ENCODE measurements around the gene WDR26. TPM values are rescaled to one million over a fixed set of nuclear protein-coding genes. Genes with fewer than 3 reads are reported as not detected.
"Not testable (repeated sequence)": the region's sequence is repeated elsewhere in the genome, so short reads cannot be mapped to it uniquely, and the experiment has no call there.

Gene WDR26
- total RNA-seq, 2 experiments from 2014 or later: 173 to 176 TPM

GRCh38 chr1:224429616-224430326 lies 4.8 kb downstream of the WDR26 start:
- Mint-ChIP-seq H3K36me3 (ENCODE audit: low read depth) (peaks cover 74% of the 10 kb centered on the region), H3K4me1 (ENCODE audit: low read depth) (peaks cover 67% of the 10 kb centered on the region), H3K27me3 (no peaks in the 10 kb centered on the region), H3K4me3 (no peak overlapping the region), H3K9me3 (no peaks in the 10 kb centered on the region), H3K27ac (no peak overlapping the region)
- H3K4me3 ChIP-seq (ENCODE audit: low read length): peak overlapping the region; percentile 26
- H3K27me3 ChIP-seq (ENCODE audit: control insufficient read depth in 1 of 2, insufficient read depth in 2 of 2, low read length in 2 of 2): no peaks in the 10 kb centered on the region
- intact Hi-C loops (cut with DNase I, micrococcal nuclease): loop anchor here (5.0 to 10.0 kb wide), 4 partner anchors 37 to 1715 kb away; partner anchors contain the start of genes AIDA (in 1 of the 2), BROX (in 1 of the 2), DEGS1 (in 1 of the 2) and TP53BP2 (in 1 of the 2)
- POLR2A ChIA-PET: interaction anchor here (0.6 to 3.8 kb wide), 8 partner anchors 12 to 584 kb away, joined by 3 to 17 read pairs (median 5); partner anchors contain the start of gene TP53BP2
- H3K4me1 ChIP-seq (ENCODE audit: insufficient read depth, low read length): peaks cover 20% of the 10 kb centered on the region
- CTCF ChIA-PET: interaction anchor here (1.5 to 2.1 kb wide), 2 partner anchors 21 to 28 kb away, joined by 3 to 4 read pairs; no protein-coding TSS in a partner anchor
- no peaks in the 10 kb centered on the region for H3K9me3 ChIP-seq (ENCODE audit: control insufficient read depth in 1 of 2, insufficient read depth in 1 of 2, low read length in 2 of 2)
- DNase-seq (no peak), ATAC-seq (ENCODE audit: poor library complexity) (no peak)
- no peak for TF ChIP-seq CTCF (IDR thresholded peaks at IDR 0.05)
- H3K36me3 ChIP-seq (ENCODE audit: insufficient read depth, low read length): peaks cover 35% of the 10 kb centered on the region
- no peak overlapping the region for H3K27ac ChIP-seq (ENCODE audit: low read depth in 1 of 2, low read length in 2 of 2)

GRCh38 chr1:224428713-224429112 lies 5.9 kb downstream of the WDR26 start:
- H3K27ac ChIP-seq (ENCODE audit: low read depth in 1 of 2, low read length in 2 of 2); POLR2A ChIA-PET; H3K27me3 Mint-ChIP-seq; H3K27me3 ChIP-seq (ENCODE audit: control insufficient read depth in 1 of 2, insufficient read depth in 2 of 2, low read length in 2 of 2); H3K9me3 ChIP-seq (ENCODE audit: control insufficient read depth in 1 of 2, insufficient read depth in 1 of 2, low read length in 2 of 2); H3K27ac Mint-ChIP-seq; H3K9me3 Mint-ChIP-seq; ATAC-seq (ENCODE audit: poor library complexity); H3K4me3 ChIP-seq (ENCODE audit: low read length); DNase-seq; H3K4me3 Mint-ChIP-seq: not testable (repeated sequence)
- peaks cover 20% of the 10 kb centered on the region for H3K4me1 ChIP-seq (ENCODE audit: insufficient read depth, low read length)
- intact Hi-C loops (cut with DNase I, micrococcal nuclease): loop anchor here in 1 of 2 experiments (5.0 kb wide), 1 partner anchor 36 kb away; no protein-coding TSS in a partner anchor
- CTCF ChIA-PET: interaction anchor here (2.1 kb wide), 1 partner anchor 29 kb away, joined by 4 read pairs; no protein-coding TSS in a partner anchor
- H3K36me3 ChIP-seq (ENCODE audit: insufficient read depth, low read length): peaks cover 46% of the 10 kb centered on the region
- Mint-ChIP-seq H3K36me3 (ENCODE audit: low read depth) (peaks cover 80% of the 10 kb centered on the region), H3K4me1 (ENCODE audit: low read depth) (peaks cover 78% of the 10 kb centered on the region)

- CTCF ChIA-PET: no interaction called here
- peak overlapping the region; percentile 56 for H3K27ac Mint-ChIP-seq
- H3K4me3 Mint-ChIP-seq: no peak overlapping the region
- H3K4me1 Mint-ChIP-seq (ENCODE audit: low read depth): peaks cover 75% of the 10 kb centered on the region
- DNase-seq (no peak), ATAC-seq (ENCODE audit: poor library complexity) (no peak)
- H3K9me3 Mint-ChIP-seq: no peaks in the 10 kb centered on the region
- no peak for TF ChIP-seq CTCF (IDR thresholded peaks at IDR 0.05)
- Histone ChIP-seq H3K27me3 (ENCODE audit: control insufficient read depth in 1 of 2, insufficient read depth in 2 of 2, low read length in 2 of 2) (no peaks in the 10 kb centered on the region), H3K4me1 (ENCODE audit: insufficient read depth, low read length) (peaks cover 14% of the 10 kb centered on the region), H3K36me3 (ENCODE audit: insufficient read depth, low read length) (peaks cover 60% of the 10 kb centered on the region), H3K27ac (ENCODE audit: low read depth in 1 of 2, low read length in 2 of 2) (no peak overlapping the region), H3K4me3 (ENCODE audit: low read length) (no peak overlapping the region), H3K9me3 (ENCODE audit: control insufficient read depth in 1 of 2, insufficient read depth in 1 of 2, low read length in 2 of 2) (no peaks in the 10 kb centered on the region)
- H3K27me3 Mint-ChIP-seq: no peaks in the 10 kb centered on the region
- peaks cover 80% of the 10 kb centered on the region for H3K36me3 Mint-ChIP-seq (ENCODE audit: low read depth)
- POLR2A ChIA-PET: interaction anchor here (0.9 kb wide), 1 partner anchor 309 kb away, joined by 3 read pairs; no protein-coding TSS in a partner anchor
- intact Hi-C loops (cut with DNase I, micrococcal nuclease): loop anchor here in 1 of 2 experiments (5.0 kb wide), 1 partner anchor 35 kb away; no protein-coding TSS in a partner anchor
Observed at GRCh38 chr1:224427346-224427745, 7.3 kb downstream of the WDR26 start.

- H3K27me3 ChIP-seq (ENCODE audit: control insufficient read depth in 1 of 2, insufficient read depth in 2 of 2, low read length in 2 of 2); POLR2A ChIA-PET; H3K27ac ChIP-seq (ENCODE audit: low read depth in 1 of 2, low read length in 2 of 2); H3K27me3 Mint-ChIP-seq; H3K9me3 ChIP-seq (ENCODE audit: control insufficient read depth in 1 of 2, insufficient read depth in 1 of 2, low read length in 2 of 2); DNase-seq; ATAC-seq (ENCODE audit: poor library complexity); H3K4me3 ChIP-seq (ENCODE audit: low read length); H3K9me3 Mint-ChIP-seq; H3K4me3 Mint-ChIP-seq: not testable (repeated sequence)
- Histone ChIP-seq H3K36me3 (ENCODE audit: insufficient read depth, low read length) (peaks cover 64% of the 10 kb centered on the region), H3K4me1 (ENCODE audit: insufficient read depth, low read length) (peaks cover 14% of the 10 kb centered on the region)
- peaks cover 74% of the 10 kb centered on the region for H3K4me1 Mint-ChIP-seq (ENCODE audit: low read depth)
- intact Hi-C loops (cut with DNase I, micrococcal nuclease): loop anchor here in 1 of 2 experiments (5.0 kb wide), 1 partner anchor 35 kb away; no protein-coding TSS in a partner anchor
- CTCF ChIA-PET: interaction anchor here (0.7 to 1.4 kb wide), 3 partner anchors 9 to 1874 kb away, joined by 3 to 5 read pairs (median 4); no protein-coding TSS in a partner anchor
- H3K36me3 Mint-ChIP-seq (ENCODE audit: low read depth): peaks cover 80% of the 10 kb centered on the region
- H3K27ac Mint-ChIP-seq: peak overlapping the region; percentile 56
Observed at GRCh38 chr1:224426869-224427268, 7.7 kb downstream of the WDR26 start.
